Neuronal stem cell (in vitro differentiated cells): Measurements from ENCODE around the gene ATP5F1D.

ENCODE experiments used
- DNase-seq: peaks from one replicate; pipeline ENCODE4 v3.0.0-alpha.2; 2013; ENCODE audit warnings: low spot score
- H2AFZ ChIP-seq: one replicate; pipeline ENCODE4 v1.6.1; 2013; ENCODE audit warnings: mild to moderate bottlenecking, low read length, inconsistent platforms
- H2AK5ac ChIP-seq: 2 replicates; pipeline ENCODE4 v1.6.1; 2013; ENCODE audit warnings: low read depth, mild to moderate bottlenecking, inconsistent platforms, low read length, moderate library complexity, mixed read lengths
- H2BK120ac ChIP-seq: 2 replicates; pipeline ENCODE4 v1.6.1; 2013; ENCODE audit warnings: low read depth, mild to moderate bottlenecking, inconsistent platforms, low read length, moderate library complexity, mixed read lengths
- H2BK12ac ChIP-seq: one replicate; pipeline ENCODE4 v1.6.1; 2013; ENCODE audit warnings: low read length, inconsistent platforms
- H2BK15ac ChIP-seq: 2 replicates; pipeline ENCODE4 v1.6.1; 2013; ENCODE audit warnings: mild to moderate bottlenecking, low read length, inconsistent platforms, mixed read lengths
- H2BK5ac ChIP-seq: one replicate; pipeline ENCODE4 v1.6.1; 2013; ENCODE audit warnings: inconsistent platforms, mild to moderate bottlenecking, low read length, moderate library complexity
- H3K14ac ChIP-seq: one replicate; pipeline ENCODE4 v1.6.1; 2013; ENCODE audit warnings: low read length, inconsistent platforms
- H3K18ac ChIP-seq: 2 replicates; pipeline ENCODE4 v1.6.1; 2013; ENCODE audit warnings: low read length, inconsistent platforms
- H3K23ac ChIP-seq: 2 replicates; pipeline ENCODE4 v1.6.1; 2013; ENCODE audit warnings: low read depth, mild to moderate bottlenecking, mixed read lengths, low read length, inconsistent platforms; ENCODE audit not compliant: poor library complexity
- H3K27ac ChIP-seq: replicated peaks from 3 replicates; pipeline ENCODE4 v1.5.1; 2013; ENCODE audit warnings: low read length, inconsistent platforms
- H3K27me3 ChIP-seq, 3 experiments: 2 replicates each; pipeline ENCODE4 v1.6.1; 2013; ENCODE audit warnings: low read length in 3 of 3, mild to moderate bottlenecking in 2 of 3, inconsistent platforms in 1 of 3, low read depth in 1 of 3, mixed read lengths in 1 of 3, moderate library complexity in 1 of 3; ENCODE audit not compliant: control insufficient read depth in 3 of 3, insufficient read depth in 3 of 3
- H3K36me3 ChIP-seq, 2 donors: replicated peaks in 1 of 2; 2 replicates each; pipeline ENCODE4 v1.6.1; 2013; ENCODE audit warnings: low read length in 2 of 2; ENCODE audit not compliant: control insufficient read depth in 2 of 2, insufficient read depth in 2 of 2
- H3K4ac ChIP-seq: 2 replicates; pipeline ENCODE4 v1.6.1; 2013; ENCODE audit warnings: inconsistent platforms, mild to moderate bottlenecking, low read length, moderate library complexity
- H3K4me1 ChIP-seq, 2 donors: 1 replicate in 1 of 2; 2 replicates in 1 of 2; pipeline ENCODE4 v1.6.1; 2013; ENCODE audit warnings: low read length in 2 of 2, low read depth in 1 of 2; ENCODE audit not compliant: control insufficient read depth in 2 of 2, insufficient read depth in 1 of 2
- H3K4me2 ChIP-seq: one replicate; pipeline ENCODE4 v1.6.1; 2013; ENCODE audit warnings: mild to moderate bottlenecking, low read length, inconsistent platforms; ENCODE audit not compliant: insufficient read depth, poor library complexity, severe bottlenecking
- H3K4me3 ChIP-seq, 2 donors: 2 replicates each; pipeline ENCODE4 v1.5.1; 2013; ENCODE audit warnings: low read length in 2 of 2, mild to moderate bottlenecking in 2 of 2, inconsistent platforms in 1 of 2, moderate library complexity in 1 of 2
- H3K79me1 ChIP-seq: one replicate; pipeline ENCODE4 v1.6.1; 2013; ENCODE audit warnings: low read depth, mild to moderate bottlenecking, inconsistent platforms, low read length, moderate library complexity
- H3K9ac ChIP-seq: one replicate; pipeline ENCODE4 v1.6.1; 2013; ENCODE audit warnings: mild to moderate bottlenecking, low read depth, low read length, inconsistent platforms; ENCODE audit not compliant: poor library complexity
- H3K9me3 ChIP-seq, 2 donors: replicated peaks in 1 of 2; 2 replicates each; pipeline versions ENCODE3 to v1.6.1; 2013; ENCODE audit warnings: low read length in 2 of 2, mild to moderate bottlenecking in 2 of 2, inconsistent platforms in 1 of 2, low read depth in 1 of 2, mixed read lengths in 1 of 2, moderate library complexity in 1 of 2; ENCODE audit not compliant: control insufficient read depth in 2 of 2, insufficient read depth in 1 of 2
- H4K8ac ChIP-seq: one replicate; pipeline ENCODE4 v1.6.1; 2013; ENCODE audit warnings: low read depth, mild to moderate bottlenecking, inconsistent platforms, low read length, moderate library complexity
- H4K91ac ChIP-seq: one replicate; pipeline ENCODE4 v1.6.1; 2013; ENCODE audit warnings: low read length, low read depth, mild to moderate bottlenecking, inconsistent platforms; ENCODE audit not compliant: poor library complexity
- WGBS, 2 donors: extraction: QIAGEN DNeasy Blood & Tissue Kit; methylation state at CpG; one replicate each; pipeline ENCODE4 v1.1.7; 2013; ENCODE audit warnings: missing lambda C conversion rate in 2 of 2, mixed read lengths in 1 of 2; ENCODE audit not compliant: insufficient read length in 2 of 2, insufficient replicate concordance in 1 of 2; ENCODE audit errors: extremely low coverage in 2 of 2; 5-methylcytosine and 5-hydroxymethylcytosine counted together

ATP5F1D gene

GRCh38 chr19:1229056-1229923 lies 12.3 kb upstream of the ATP5F1D start:
- H2AK5ac ChIP-seq, result no peak overlapping the region
- no peak overlapping the region for H3K9ac ChIP-seq
- no peak overlapping the region for H2AFZ ChIP-seq
- no peak overlapping the region for H3K18ac ChIP-seq
- H3K36me3 ChIP-seq, result peaks cover 35 to 75% of the 10 kb centered on the region in 2 donors
- no peaks in the 10 kb centered on the region for H3K27me3 ChIP-seq
- H3K27ac ChIP-seq, result no peak overlapping the region
- no peak overlapping the region for H2BK15ac ChIP-seq
- H4K91ac ChIP-seq, result no peak overlapping the region
- no peaks in the 10 kb centered on the region for H3K4me1 ChIP-seq
- H3K4me2 ChIP-seq, result no peak overlapping the region
- no peak overlapping the region for H2BK120ac ChIP-seq
- no peaks in the 10 kb centered on the region for H3K9me3 ChIP-seq
- no peak overlapping the region for H3K23ac ChIP-seq
- no peak overlapping the region for H4K8ac ChIP-seq
- WGBS, 2 donors, result no CpG with 5 or more reads among the region's 158 CpGs
- no peak for DNase-seq
- H3K14ac ChIP-seq, result no peak overlapping the region
- H2BK12ac ChIP-seq, result no peak overlapping the region
- H3K4me3 ChIP-seq, result no peak overlapping the region
- H3K4ac ChIP-seq, result no peak overlapping the region
- H2BK5ac ChIP-seq, result no peak overlapping the region
- peaks cover 22% of the 10 kb centered on the region for H3K79me1 ChIP-seq

DNA sequence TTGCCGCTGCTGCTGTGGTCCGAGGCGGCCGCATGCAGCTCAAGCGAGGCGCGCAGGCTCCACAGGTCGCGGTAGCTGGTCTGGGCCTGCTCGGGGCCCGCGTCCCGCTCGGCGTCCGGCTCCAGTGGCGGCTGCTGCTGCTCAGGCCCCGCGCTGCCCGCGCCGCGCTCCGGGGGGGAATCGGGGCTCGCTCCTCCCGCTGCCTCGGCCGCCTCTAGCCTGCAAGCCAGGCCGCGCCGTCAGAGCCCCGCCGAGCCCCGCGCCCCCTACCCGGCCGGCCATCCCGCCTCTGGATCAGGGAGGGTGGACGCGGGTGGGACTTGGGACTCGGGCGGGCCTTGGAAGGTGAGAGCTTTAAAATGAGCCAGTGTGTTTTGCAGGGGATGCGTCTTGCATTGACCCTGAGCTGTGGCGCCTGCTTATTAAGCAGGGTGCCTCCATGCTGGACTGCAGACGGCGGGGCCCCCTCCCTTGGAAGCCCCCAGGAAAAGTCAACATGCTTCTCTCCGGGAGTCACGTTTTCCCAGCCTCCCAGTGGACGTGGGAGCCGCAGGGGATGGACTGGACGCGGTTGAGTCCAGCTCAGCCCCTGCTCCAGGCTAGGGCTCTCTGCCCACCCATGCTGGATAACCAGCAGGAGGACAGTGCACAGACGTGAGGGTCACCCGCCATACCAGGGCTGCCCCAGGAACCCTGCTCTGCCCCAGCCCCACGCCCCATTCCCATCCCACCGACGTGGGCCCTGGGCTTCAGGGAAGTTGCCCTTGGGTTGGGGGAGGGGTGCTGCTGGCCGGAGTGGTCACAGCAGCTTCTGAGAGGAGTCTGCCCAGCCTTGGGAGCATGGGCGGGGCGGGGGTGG lies 11.4 kb upstream of the ATP5F1D start:
- no peak overlapping the region for H3K27ac ChIP-seq
- no peak overlapping the region for H3K4me2 ChIP-seq
- H3K9ac ChIP-seq, result no peak overlapping the region
- H3K79me1 ChIP-seq, result peaks cover 23% of the 10 kb centered on the region
- no peak overlapping the region for H4K91ac ChIP-seq
- no CpG with 5 or more reads among the region's 61 CpGs for WGBS, 2 donors
- no peak overlapping the region for H2BK5ac ChIP-seq
- H2BK120ac ChIP-seq, result no peak overlapping the region
- H3K14ac ChIP-seq, result no peak overlapping the region
- H3K4me3 ChIP-seq, result no peak overlapping the region
- no peak overlapping the region for H2BK12ac ChIP-seq
- no peak overlapping the region for H2AK5ac ChIP-seq
- H3K4me1 ChIP-seq, result no peaks in the 10 kb centered on the region
- no peaks in the 10 kb centered on the region for H3K9me3 ChIP-seq
- H2BK15ac ChIP-seq, result no peak overlapping the region
- no peak overlapping the region for H3K23ac ChIP-seq
- no peak overlapping the region for H4K8ac ChIP-seq
- H3K18ac ChIP-seq, result no peak overlapping the region
- H3K36me3 ChIP-seq, result peaks cover 42 to 75% of the 10 kb centered on the region in 2 donors
- DNase-seq, result no peak
- H3K27me3 ChIP-seq, result no peaks in the 10 kb centered on the region
- no peak overlapping the region for H3K4ac ChIP-seq
- no peak overlapping the region for H2AFZ ChIP-seq

GRCh38 chr19:1230783-1231489 lies 10.6 kb upstream of the ATP5F1D start:
- peaks cover 2 to 3% of the 10 kb centered on the region in 2 donors for H3K4me1 ChIP-seq
- no peak overlapping the region for H3K18ac ChIP-seq
- H3K4me3 ChIP-seq, result no peak overlapping the region
- no peaks in the 10 kb centered on the region for H3K27me3 ChIP-seq
- no peak overlapping the region for H2BK12ac ChIP-seq
- no peak overlapping the region for H4K91ac ChIP-seq
- H3K27ac ChIP-seq, result no peak overlapping the region
- no peak overlapping the region for H2BK120ac ChIP-seq
- no peak overlapping the region for H3K4me2 ChIP-seq
- DNase-seq, result no peak
- no peak overlapping the region for H3K14ac ChIP-seq
- peak overlapping the region; percentile 10 for H3K23ac ChIP-seq
- no CpG with 5 or more reads among the region's 38 CpGs for WGBS, 2 donors
- peaks cover 47 to 77% of the 10 kb centered on the region in 2 donors for H3K36me3 ChIP-seq
- H4K8ac ChIP-seq, result no peak overlapping the region
- H3K9ac ChIP-seq, result peak overlapping the region; percentile 70
- peaks cover 27% of the 10 kb centered on the region for H3K79me1 ChIP-seq
- no peaks in the 10 kb centered on the region for H3K9me3 ChIP-seq
- no peak overlapping the region for H2AK5ac ChIP-seq
- H3K4ac ChIP-seq, result no peak overlapping the region
- no peak overlapping the region for H2BK15ac ChIP-seq
- H2BK5ac ChIP-seq, result peak overlapping the region; percentile 35
- H2AFZ ChIP-seq, result no peak overlapping the region
